AG04449 (cell line): ENCODE results near the gene IKZF3.

Experiments
- CTCF ChIA-PET: fragments of 350-600 bp; formaldehyde crosslinking; extraction: SDS; loops from one replicate; lab custom pipeline; 2021; ENCODE audit warnings: antibody characterized with exemption; lab: Yijun Ruan, JAX
- POLR2A ChIA-PET: fragments of 400-600, 350-600 bp; formaldehyde crosslinking; extraction: SDS; loops from one replicate; lab custom pipeline; 2020; ENCODE audit warnings: antibody characterized with exemption, inconsistent platforms; lab: Yijun Ruan, JAX
- DNase-seq: peaks from one replicate; pipeline ENCODE4 v3.0.0-alpha.2; 2010; ENCODE audit warnings: low read depth, low spot score
- H3K4me3 ChIP-seq: 2 replicates; pipeline ENCODE4 v1.5.1; 2011; ENCODE audit warnings: low read depth, mild to moderate bottlenecking, control low read depth, low read length
- CTCF ChIP-seq: IDR thresholded peaks from one replicate; pipeline ENCODE4 v1.5.1; 2011; ENCODE audit warnings: mild to moderate bottlenecking, moderate library complexity, low read length, control low read depth, inconsistent platforms; ENCODE audit not compliant: insufficient read depth; ENCODE audit errors: missing control alignments

IKZF3 gene

GRCh38 chr17:39781031-39781860 is 82.9 kb downstream of the IKZF3 start:
- H3K4me3 ChIP-seq: no peak overlapping the region
- POLR2A ChIA-PET: no interaction called here
- no peak for DNase-seq
- CTCF ChIA-PET: interaction anchor here (2.3 kb wide), 1 partner anchor 91 kb away, joined by 9 read pairs; no protein-coding TSS in a partner anchor
- no peak for TF ChIP-seq CTCF

GRCh38 chr17:39777534-39778365 is 86.4 kb downstream of the IKZF3 start:
- no peak for TF ChIP-seq CTCF
- no peak overlapping the region for H3K4me3 ChIP-seq
- ChIA-PET POLR2A (no interaction called here), CTCF (interaction anchor here (0.9 kb wide), 1 partner anchor 95 kb away, joined by 3 read pairs; no protein-coding TSS in a partner anchor)
- no peak for DNase-seq

GRCh38 chr17:39776252-39776651 is 87.9 kb downstream of the IKZF3 start:
- POLR2A ChIA-PET: no interaction called here
- no peak for DNase-seq
- H3K4me3 ChIP-seq: no peak overlapping the region
- CTCF ChIA-PET: interaction anchor here (1.1 to 1.2 kb wide), 2 partner anchors 153 to 154 kb away, joined by 3 to 4 read pairs; no protein-coding TSS in a partner anchor
- no peak for TF ChIP-seq CTCF

- no peak for TF ChIP-seq CTCF
- CTCF ChIA-PET: no interaction called here
- no peak for DNase-seq
- POLR2A ChIA-PET: no interaction called here
- no peak overlapping the region for H3K4me3 ChIP-seq
Measured at GRCh38 chr17:39775031-39775430, 89.1 kb downstream of the IKZF3 start.

- ChIA-PET POLR2A (no interaction called here), CTCF (no interaction called here)
- H3K4me3 ChIP-seq: no peak overlapping the region
- no peak for DNase-seq
- no peak for TF ChIP-seq CTCF
Measured at GRCh38 chr17:39774047-39774446, 90.1 kb downstream of the IKZF3 start.
